NAMALWA (cell line): ENCODE data around the gene STK11IP.

ENCODE experiments used
- DNase-seq: peaks from one replicate; pipeline ENCODE4 v3.0.0-alpha.2; 2015; ENCODE audit warnings: low spot score

The STK11IP gene

GRCh38 chr2:219578811-219579613, 18.6 kb upstream of the STK11IP start:
- no peak for DNase-seq

- no peak for DNase-seq
Observed at GRCh38 chr2:219581346-219581745, 16.3 kb upstream of the STK11IP start.

GRCh38 chr2:219591091-219591490, 6.6 kb upstream of the STK11IP start:
- DNase-seq: no peak

DNA sequence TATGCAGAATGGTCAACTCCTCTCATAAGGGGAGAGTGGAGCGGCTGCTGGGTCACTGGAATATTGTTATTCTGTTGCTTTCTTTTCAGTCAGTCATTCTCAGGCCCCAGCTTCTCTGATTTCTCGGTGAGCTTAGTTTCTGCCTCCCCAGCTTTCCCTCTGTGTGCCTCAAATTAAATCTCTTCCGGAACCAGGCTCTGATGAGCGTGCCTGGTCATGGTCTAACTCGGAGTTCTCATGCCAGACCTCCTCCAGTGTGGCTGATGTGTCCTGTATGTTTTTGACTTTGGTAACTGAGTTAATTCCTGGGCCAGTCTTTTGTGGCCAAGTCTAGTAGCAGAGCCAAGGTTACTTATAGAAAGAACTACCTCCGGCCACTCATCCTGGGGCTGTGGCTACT, 4.9 kb upstream of the STK11IP start:
- DNase-seq: no peak

- no peak for DNase-seq
Observed at GRCh38 chr2:219593154-219593553, 4.5 kb upstream of the STK11IP start.

DNA sequence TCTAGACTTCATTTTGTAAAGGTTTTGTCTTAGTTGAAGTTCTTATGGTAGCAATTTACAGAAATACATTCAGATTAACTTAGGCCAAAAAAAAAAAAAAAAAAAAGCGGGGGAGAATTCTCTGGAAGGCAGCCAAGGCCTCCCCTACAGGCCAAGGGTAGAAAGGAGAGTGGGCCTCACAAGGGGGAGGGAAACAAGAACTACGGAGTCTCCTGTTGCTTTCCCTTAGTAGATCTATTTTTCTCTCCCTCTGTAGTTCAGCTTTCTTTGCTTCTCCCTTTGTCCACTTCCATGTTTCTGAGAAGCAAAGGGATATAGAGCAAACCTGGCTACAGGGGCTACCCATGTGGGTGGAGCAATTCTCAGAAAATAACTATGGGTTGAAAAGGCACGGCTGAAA, 2.4 kb upstream of the STK11IP start:
- DNase-seq: no peak

DNA sequence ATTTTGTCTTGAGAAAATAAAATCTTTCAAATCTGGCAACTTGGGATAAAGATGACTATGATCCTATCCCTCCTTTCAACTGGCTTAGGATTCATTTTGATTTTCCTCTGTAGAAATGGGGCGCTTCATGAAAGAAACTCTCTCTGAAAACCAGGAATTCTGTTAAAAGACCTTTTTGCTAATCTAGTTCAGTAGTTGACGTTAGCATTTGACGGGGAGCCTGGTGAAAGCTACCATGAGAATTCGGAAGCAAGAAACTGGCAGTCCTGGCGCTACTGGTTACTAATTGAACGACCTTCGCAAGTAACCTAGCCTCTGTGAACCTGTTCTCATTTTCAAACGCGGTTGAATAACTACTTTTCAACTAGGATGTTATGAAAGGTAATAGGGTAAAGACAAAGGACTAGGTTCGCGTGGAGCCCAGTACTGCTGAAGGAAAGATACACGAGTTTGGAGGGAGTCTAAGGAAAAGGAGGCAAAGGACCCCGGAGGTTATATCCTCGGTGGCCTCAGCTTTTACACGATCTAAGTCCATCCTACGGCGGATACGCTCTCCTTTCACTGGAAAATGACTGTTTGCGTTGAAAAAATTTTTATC, 604 bp upstream of the STK11IP start:
- no peak for DNase-seq

DNA sequence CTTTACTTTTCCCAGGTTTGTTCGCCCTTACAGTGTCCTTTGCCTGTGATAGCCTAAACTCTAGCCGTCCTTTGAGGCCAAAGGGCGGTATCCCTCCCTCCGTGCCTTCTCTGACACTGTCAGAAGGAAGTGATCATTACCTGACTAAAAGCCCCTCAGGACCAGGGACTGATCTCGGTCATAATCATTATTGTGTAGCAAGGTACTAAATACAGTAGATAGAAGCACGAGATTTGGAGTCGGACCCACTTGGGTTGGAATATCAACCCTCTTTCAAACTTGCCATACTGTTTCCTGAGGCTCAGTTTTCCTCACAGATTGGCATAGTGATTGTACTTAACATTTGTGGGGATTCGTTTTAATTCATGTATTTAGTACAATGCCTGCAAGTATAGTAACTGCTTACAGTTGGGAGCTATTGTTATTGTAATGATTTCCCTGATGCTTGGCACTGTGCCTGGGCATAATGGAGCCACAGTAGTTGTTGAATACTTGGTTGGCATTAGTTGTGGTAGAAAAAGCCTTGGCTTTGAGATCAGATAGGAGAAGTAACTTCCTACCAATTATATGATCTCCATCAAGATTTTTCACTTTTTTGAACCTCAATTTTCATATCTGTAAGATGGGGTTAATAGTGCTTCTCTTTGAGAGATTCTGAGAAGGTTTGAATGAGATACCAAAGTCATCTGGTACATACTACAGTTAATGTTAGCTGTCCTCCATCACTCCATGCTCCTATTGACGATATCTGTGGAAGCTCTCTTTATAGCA, 836 bp downstream of the STK11IP start:
- no peak for DNase-seq

DNA sequence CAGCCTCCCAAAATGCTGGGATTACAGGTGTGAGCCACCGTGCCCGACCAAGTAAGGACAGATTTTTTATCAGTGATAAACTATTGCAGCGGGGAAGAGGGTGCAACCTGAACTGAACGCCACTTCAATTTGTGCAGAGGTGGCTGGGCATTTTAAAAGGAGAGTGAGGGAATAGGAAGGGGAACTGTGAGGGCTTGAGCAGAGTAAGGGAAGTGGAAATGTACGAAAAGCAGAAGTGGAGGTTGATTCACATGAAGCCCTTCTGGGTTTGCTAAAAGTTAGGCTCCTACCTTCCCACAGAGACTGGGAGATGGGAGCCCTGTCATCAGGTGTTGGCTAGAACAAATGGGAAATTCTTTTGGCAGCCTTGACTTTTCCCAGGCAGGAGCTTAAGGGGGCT, 6.1 kb downstream of the STK11IP start:
- no peak for DNase-seq

GRCh38 chr2:219605607-219605954, 7.9 kb downstream of the STK11IP start:
- DNase-seq: no peak

- DNase-seq: no peak
Observed at GRCh38 chr2:219607931-219608330, 10.3 kb downstream of the STK11IP start.

DNA sequence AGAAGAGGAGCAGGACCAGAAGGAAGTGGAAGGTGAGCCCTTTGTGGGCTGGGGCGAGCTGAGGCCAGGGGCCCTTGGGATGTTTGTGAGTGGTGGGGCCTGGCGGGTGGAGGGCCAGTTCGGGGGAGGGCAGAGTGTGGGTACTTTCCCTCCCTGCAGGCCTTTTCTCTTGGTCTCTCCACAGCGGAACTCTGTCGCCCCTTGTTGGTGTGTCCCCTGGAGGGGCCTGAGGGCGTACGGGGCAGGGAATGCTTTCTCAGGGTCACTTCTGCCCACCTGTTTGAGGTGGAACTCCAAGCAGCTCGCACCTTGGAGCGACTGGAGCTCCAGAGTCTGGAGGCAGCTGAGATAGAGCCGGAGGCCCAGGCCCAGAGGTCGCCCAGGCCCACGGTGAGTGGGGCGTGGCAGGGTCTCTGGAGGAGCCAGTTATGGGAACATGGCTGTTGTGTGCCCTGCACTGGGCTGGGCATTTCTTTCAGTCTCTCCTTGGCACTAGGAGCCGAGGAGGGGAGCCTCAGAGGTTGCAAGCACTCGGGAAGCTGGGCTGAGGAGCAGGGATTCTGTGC, 10.8 kb downstream of the STK11IP start:
- DNase-seq: no peak

DNA sequence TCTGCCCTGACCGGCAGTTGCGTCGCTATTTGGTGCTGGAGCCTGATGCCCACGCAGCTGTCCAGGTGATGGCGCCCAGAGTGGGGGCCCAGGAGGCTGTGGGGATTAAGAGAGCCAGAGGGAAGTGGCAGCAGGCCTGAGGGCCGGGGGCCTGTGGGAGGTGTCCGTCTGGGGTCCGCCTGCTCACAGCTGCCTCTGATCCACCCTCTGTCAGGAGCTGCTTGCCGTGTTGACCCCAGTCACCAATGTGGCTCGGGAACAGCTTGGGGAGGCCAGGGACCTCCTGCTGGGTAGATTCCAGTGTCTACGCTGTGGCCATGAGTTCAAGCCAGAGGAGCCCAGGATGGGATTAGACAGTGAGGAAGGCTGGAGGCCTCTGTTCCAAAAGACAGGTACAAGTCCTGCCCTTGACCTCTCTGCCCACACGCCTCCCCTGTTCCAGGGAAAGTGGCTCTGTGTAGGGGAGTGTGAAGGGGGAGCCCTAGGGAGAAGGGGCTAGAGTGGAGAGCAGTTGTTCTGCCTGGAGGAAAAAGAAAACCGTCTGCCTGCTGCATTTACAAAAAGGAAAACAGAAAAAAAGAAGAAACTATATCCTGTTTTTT, 11.6 kb downstream of the STK11IP start:
- DNase-seq: no peak

GRCh38 chr2:219611306-219611705, 13.6 kb downstream of the STK11IP start:
- DNase-seq: no peak

DNA sequence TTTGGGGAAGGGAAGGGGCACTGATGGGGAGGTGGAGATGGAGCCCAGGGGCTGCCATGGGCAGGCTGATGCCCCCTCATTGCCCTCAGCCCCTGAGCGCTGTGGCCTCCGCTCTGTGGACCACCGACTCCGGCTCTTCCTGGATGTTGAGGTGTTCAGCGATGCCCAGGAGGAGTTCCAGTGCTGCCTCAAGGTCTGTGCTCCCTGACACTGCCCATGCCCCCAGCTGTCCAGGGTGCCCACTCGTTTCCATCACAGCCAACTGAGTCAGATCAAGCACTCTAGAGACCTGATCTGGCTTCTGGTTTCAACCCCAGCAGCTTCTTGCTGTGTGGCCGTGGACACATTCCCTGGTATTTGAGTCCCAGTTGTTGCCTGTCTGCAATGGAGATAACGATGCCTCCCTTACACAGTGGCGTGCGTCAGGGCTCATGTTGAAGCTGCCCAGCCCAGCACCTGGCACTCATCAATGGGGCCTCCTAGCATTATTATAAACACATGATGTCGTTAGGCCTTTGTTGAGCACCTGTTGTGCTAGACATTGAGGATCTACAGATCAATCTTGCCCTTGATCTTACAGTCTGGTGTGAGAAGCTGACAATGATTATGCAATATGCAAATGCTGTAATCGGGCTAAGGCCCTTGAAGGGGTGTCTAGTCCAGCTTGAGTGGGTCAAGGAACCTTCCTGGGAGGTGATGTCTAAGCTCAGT, 14.4 kb downstream of the STK11IP start:
- peak; percentile 12 for DNase-seq

GRCh38 chr2:219612577-219613286, 15.1 kb downstream of the STK11IP start:
- peak; percentile 34 for DNase-seq

- no peak for DNase-seq
Observed at GRCh38 chr2:219613461-219614070, 15.9 kb downstream of the STK11IP start.

DNA sequence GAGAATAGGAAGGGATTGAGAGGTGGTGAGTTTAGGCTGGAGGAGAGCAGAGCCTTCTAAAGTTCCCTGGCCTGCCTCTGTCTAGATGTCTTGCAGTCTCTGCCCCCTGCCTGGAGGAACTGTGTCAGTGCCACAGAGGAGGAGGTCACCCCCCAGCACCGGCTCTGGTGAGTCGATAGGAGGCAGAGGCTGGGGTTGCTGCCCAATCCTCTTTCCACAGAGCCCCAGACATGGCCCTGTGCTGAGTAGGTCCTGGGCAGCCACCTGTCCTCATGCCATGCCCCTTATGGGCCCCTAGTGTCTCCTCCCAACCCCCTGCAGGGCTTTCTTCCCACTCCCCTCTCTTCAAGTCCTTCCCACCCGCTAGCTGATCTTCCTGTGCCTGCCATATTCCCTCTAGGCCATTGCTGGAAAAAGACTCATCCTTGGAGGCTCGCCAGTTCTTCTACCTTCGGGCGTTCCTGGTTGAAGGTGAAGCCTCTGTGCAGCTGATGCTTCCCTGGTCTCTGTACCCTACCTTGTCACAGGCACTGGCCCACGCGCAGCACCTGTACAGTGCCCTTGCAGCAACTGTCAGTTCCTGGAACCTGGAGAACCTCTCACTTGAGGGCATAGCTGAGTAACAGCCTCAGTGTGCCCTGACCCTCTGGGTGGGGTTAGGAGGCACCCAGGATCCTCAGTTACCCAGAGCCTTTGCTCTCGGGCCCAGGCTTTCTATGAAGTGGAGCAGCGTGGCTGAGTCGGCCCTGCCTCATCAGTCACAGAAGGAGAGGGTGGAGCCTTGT, 16.6 kb downstream of the STK11IP start:
- DNase-seq: no peak

GRCh38 chr2:219615036-219615435, 17.4 kb downstream of the STK11IP start:
- no peak for DNase-seq

DNA sequence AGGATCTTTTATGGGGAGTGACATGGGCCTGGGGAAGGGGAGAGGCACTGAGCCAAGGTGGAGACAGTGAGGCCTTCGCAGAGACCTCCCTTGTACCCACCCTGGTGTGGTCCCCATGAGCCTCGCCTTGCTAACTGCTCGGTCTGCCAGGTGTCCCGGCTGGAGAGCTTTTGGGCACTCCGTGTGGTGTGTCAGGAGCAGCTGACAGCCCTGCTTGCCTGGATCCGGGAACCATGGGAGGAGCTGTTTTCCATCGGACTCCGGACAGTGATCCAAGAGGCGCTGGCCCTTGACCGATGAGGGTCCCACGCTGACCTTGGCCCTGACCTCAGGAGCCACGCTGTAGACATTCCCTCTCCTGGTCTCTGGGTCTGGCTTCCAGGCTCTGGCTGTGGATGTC, 18.2 kb downstream of the STK11IP start:
- DNase-seq: no peak
